Heart right ventricle (tissue), 16 donors: ENCODE data around the gene TRPV5. TPM values are rescaled to one million over a fixed set of nuclear protein-coding genes. Genes with fewer than 3 reads are reported as not detected.

Experiments used
- ATAC-seq, 8 donors: fragments of 200-7000 bp; cut with Tn5 transposase; one replicate each; pipeline ENCODE4 v1.9.1; 2020; ENCODE audit warnings: mild to moderate bottlenecking in 8 of 8, moderate library complexity in 8 of 8, moderate number of reproducible peaks in 1 of 8
- DNase-seq, 2 donors: peaks; one replicate each; pipeline ENCODE4 v3.0.0-alpha.2; 2020
- H3K27ac ChIP-seq, 10 donors: fragments of 200-600 bp; sonication (generic) in 2 of 10; one replicate each; pipeline versions ENCODE4 v1.5.0 to v1.8.0; 2020 to 2022; ENCODE audit warnings: mild to moderate bottlenecking in 3 of 10
- H3K27me3 ChIP-seq, 7 donors: fragments of 200-600 bp; one replicate each; pipeline ENCODE4 v1.8.0; 2021 to 2022; ENCODE audit warnings: mild to moderate bottlenecking in 2 of 7
- H3K36me3 ChIP-seq, 9 donors: fragments of 200-600 bp; sonication (generic) in 1 of 9; one replicate each; pipeline versions ENCODE4 v1.5.0 to v1.8.0; 2020 to 2022; ENCODE audit warnings: mild to moderate bottlenecking in 2 of 9
- H3K4me1 ChIP-seq, 9 donors: fragments of 200-600 bp; sonication (generic) in 1 of 9; one replicate each; pipeline versions ENCODE4 v1.5.0 to v1.8.0; 2020 to 2022; ENCODE audit warnings: mild to moderate bottlenecking in 4 of 9
- H3K4me3 ChIP-seq, 10 donors: fragments of 200-600 bp; sonication (generic) in 2 of 10; one replicate each; pipeline versions ENCODE4 v1.5.0 to v1.8.0; 2020 to 2022; ENCODE audit warnings: mild to moderate bottlenecking in 7 of 10, moderate library complexity in 2 of 10
- H3K9me3 ChIP-seq, 11 donors: fragments of 200-600 bp in 10 of 11; sonication (generic) in 2 of 11; one replicate each; pipeline versions ENCODE4 v1.5.0 to v1.8.0; 2013 to 2022; ENCODE audit warnings: mild to moderate bottlenecking in 2 of 11, control low read depth in 1 of 11, moderate library complexity in 1 of 11
- WGBS, 2 donors: extraction: QIAGEN DNeasy Blood & Tissue Kit; methylation state at CpG; one replicate each; pipeline ENCODE4 v1.1.7; 2013; ENCODE audit warnings: inconsistent platforms in 1 of 2; 5-methylcytosine and 5-hydroxymethylcytosine counted together
- intact Hi-C, 10 donors: fragments of 100-400 bp; cut with DNase I; formaldehyde crosslinking; loops; one replicate each; pipeline versions ENCODE4 v1.11.1 to v1.14.2; 2022
- polyA plus RNA-seq, 2 donors: library from polyadenylated mRNA; stranded (reverse); fragments of 200-250 nt; gene quantifications; one replicate each; pipeline ENCODE4 v1.2.3, GENCODE V29; 2013
- total RNA-seq, 10 donors: library from RNA; stranded (reverse); fragmentation: NEBNext Ultra II Directional in 3 of 10; extraction: Animal tissue kit (Norgen Biotek cat#: 25700) in 3 of 10; gene quantifications; one replicate each; pipeline versions ENCODE4 v1.2.1 to v1.2.4, GENCODE V29; 2021 to 2023
- TF ChIP-seq, protein P1 (sequence below), 9 donors: fragments of 200-600 bp; sonication (generic) in 2 of 9; IDR thresholded peaks; one replicate each; pipeline versions ENCODE4 v1.5.0 to v1.8.0; 2021 to 2022; ENCODE audit warnings: antibody characterized with exemption in 9 of 9, mild to moderate bottlenecking in 5 of 9, moderate library complexity in 1 of 9
- donor health status: Arrhythmogenic right ventricular cardiomyopathy.
- donor health status: ischemic (EF 13 %, LVEDD 7.1; RV severe dilation, severe dysfunction).
- donor health status: healthy with polysubstance abuse.
- donor health status: DM: no; HTN: yes; CAD: no.
- donor health status: DM: no; HTN: no; CAD: no.
- donor health status: ischemic (EF 25% LVEDD 6.9; RV normal size, moderate dysfunction).
- donor health status: ischemic (EF 25% LVEDD 5.7; RV mildly dilated, moderate dysfunction).
- donor health status: healthy.
- donor health status: DM: yes; HTN: yes; CAD: no.
- donor health status: Ischemic cardiomyopathy.
- donor health status: ischemic (EF 35%, LVEDD 5.7; RV mildly dilated, moderate dysfunction).
- donor health status: nonischemic (EF 11% LVEDD 7.7; RV severe dilation, severe dysfunction).
- donor health status: DM: yes; HTN: yes; CAD: no.
- donor health status: PGD.
- donor health status: ischemic (EF 29% LVEDD 5.4; RV normal size, mild dysfunction).
- donor health status: nonischemic (EF 23%, LVEDD 6.1; RV moderate dilation, normal function).

Gene TRPV5
- total and polyA plus RNA-seq, 12 donors = not detected

DNA sequence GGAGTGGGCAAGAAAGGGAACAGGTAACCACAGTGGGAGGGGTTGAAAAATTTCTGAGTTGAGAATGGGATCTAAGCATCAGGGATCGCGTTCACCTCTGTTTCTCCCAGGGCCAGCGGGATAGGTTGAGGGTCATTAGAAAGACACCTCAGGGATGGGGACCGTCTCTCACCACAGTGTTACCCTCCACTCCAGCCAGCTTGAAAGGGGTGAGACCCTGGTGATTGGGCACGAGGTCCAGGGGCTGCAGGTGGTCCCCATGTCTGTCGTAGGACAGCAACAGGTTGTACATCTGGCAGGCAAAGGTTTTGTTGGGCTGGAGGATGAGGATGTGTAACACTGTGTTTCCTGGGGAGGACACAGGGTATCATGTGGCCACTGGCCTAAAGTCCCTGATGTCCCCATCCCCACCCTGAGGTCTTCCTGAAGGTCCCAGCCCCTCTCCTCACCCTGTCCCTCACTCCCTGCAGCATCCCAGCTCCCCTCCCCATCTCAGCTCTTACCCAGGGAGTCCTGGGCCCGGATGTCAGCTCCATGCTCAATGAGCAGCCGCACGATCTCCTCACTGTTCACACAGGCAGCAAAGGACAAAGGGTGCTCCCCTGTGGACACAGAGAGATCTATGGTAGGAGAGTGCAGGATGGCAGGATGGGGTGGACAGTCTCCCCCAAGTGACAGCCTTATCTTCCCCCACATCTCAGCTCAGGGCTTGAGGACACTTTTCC, 57.1 kb downstream of the TRPV5 start:
- intact Hi-C loops = no loop called here
- TF ChIP-seq, protein P1, sequence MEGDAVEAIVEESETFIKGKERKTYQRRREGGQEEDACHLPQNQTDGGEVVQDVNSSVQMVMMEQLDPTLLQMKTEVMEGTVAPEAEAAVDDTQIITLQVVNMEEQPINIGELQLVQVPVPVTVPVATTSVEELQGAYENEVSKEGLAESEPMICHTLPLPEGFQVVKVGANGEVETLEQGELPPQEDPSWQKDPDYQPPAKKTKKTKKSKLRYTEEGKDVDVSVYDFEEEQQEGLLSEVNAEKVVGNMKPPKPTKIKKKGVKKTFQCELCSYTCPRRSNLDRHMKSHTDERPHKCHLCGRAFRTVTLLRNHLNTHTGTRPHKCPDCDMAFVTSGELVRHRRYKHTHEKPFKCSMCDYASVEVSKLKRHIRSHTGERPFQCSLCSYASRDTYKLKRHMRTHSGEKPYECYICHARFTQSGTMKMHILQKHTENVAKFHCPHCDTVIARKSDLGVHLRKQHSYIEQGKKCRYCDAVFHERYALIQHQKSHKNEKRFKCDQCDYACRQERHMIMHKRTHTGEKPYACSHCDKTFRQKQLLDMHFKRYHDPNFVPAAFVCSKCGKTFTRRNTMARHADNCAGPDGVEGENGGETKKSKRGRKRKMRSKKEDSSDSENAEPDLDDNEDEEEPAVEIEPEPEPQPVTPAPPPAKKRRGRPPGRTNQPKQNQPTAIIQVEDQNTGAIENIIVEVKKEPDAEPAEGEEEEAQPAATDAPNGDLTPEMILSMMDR (IDR thresholded peaks at IDR 0.05) = no peak
- WGBS, 2 donors = 81 to 83% methylated on average over 9 of the region's 9 CpGs
- Histone ChIP-seq H3K36me3 (no peaks in the 10 kb centered on the region), H3K27ac (no peak overlapping the region), H3K9me3 (no peaks in the 10 kb centered on the region), H3K4me3 (no peak overlapping the region), H3K27me3 (peaks cover 0 to 42% (median 25%) of the 10 kb centered on the region in 7 donors), H3K4me1 (no peaks in the 10 kb centered on the region)
- DNase-seq (no peak), ATAC-seq (no peak)

DNA sequence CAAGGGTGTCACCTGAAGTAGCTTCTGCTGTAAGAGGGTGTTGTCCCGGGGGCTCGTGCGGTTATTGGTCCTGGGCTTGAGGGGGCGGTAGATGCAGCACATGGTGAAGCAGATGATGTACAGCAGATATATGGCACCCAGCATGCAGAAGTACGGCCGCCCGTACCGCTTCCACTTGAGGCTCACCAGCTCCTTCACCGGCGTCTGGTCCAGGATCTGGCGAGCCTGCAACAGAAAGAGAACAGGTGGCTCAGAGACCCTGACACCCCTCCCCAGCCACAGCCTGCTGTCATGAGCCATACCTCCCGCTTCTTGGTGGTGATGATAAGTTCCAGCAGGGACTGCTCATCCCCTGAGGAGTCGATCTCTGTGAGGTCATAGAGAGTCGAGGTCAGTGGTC, 58.1 kb downstream of the TRPV5 start:
- TF ChIP-seq, protein P1 (IDR thresholded peaks at IDR 0.05) = no peak
- ATAC-seq (no peak), DNase-seq (no peak)
- WGBS, 2 donors = 81 to 85% methylated on average over 14 of the region's 14 CpGs
- intact Hi-C loops = no loop called here
- Histone ChIP-seq H3K27ac (no peak overlapping the region), H3K4me3 (no peak overlapping the region), H3K27me3 (peaks cover 0 to 33% (median 25%) of the 10 kb centered on the region in 7 donors), H3K36me3 (no peaks in the 10 kb centered on the region), H3K4me1 (no peaks in the 10 kb centered on the region), H3K9me3 (no peaks in the 10 kb centered on the region)

DNA sequence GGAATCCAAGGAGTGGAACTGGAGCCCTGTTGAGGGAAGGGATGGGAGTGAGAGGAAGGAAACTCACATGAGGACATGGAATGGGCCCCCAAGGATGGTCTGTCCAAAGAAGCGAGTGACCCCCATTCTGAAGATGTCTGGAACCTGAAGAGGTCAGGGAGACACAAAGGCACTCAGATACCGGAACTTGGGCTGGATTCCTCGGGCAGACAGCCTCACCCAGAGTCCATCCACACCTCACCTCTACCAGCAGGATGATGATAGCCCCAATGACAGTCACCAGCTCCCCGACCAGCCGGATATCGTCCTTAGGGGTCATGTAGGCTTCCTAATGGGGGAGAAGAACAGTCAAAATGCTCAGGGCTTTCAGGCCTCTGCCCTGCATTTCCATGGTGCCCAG, 58.7 kb downstream of the TRPV5 start:
- H3K4me3 ChIP-seq = no peak overlapping the region
- no peak overlapping the region for H3K27ac ChIP-seq
- H3K9me3 ChIP-seq = no peaks in the 10 kb centered on the region
- ATAC-seq (no peak), DNase-seq (no peak)
- 83 to 95% methylated on average over 6 of the region's 6 CpGs for WGBS, 2 donors
- H3K36me3 ChIP-seq = no peaks in the 10 kb centered on the region
- H3K4me1 ChIP-seq = no peaks in the 10 kb centered on the region
- peaks cover 0 to 28% (median 19%) of the 10 kb centered on the region in 7 donors for H3K27me3 ChIP-seq
- TF ChIP-seq, protein P1 (IDR thresholded peaks at IDR 0.05) = no peak
- intact Hi-C loops = no loop called here

DNA sequence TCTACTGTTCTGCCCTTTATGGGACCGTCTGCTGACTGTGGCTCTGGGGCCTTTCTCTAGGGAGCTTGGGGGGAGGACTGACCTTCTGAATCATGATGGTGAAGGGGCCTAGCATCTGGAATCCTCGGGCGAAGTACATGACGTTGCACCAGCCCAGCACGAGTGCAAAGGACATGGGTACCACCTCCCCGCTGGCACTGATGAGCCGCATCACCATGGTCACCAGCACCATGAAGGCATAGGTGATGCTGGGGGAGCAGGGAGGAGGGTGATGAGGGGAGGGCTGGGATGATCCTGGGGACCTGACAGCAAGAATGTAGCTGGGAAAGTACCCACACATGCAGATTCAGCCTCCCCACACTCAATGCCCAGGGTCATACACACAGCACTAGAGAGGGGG, 59.1 kb downstream of the TRPV5 start:
- ATAC-seq = peak in 1 of 8 donors; percentile 22
- Histone ChIP-seq H3K4me1 (no peaks in the 10 kb centered on the region), H3K27ac (no peak overlapping the region), H3K9me3 (no peaks in the 10 kb centered on the region), H3K4me3 (no peak overlapping the region), H3K27me3 (peaks cover 0 to 28% (median 17%) of the 10 kb centered on the region in 7 donors), H3K36me3 (no peaks in the 10 kb centered on the region)
- WGBS, 2 donors = 89 to 91% methylated on average over 7 of the region's 7 CpGs
- TF ChIP-seq, protein P1 (IDR thresholded peaks at IDR 0.05) = no peak
- DNase-seq = no peak
- intact Hi-C loops = no loop called here
